Muscle layer of colon (tissue), 2 donors: ENCODE results near the gene FAM193B.

ENCODE experiments used
- H3K27ac ChIP-seq: one replicate; pipeline ENCODE4 v1.7.0; 2013; ENCODE audit warnings: low read depth, mild to moderate bottlenecking, low read length, moderate library complexity
- H3K27me3 ChIP-seq, 2 donors: one replicate each; pipeline ENCODE4 v1.7.0; 2013; ENCODE audit warnings: low read length in 2 of 2, mild to moderate bottlenecking in 2 of 2; ENCODE audit not compliant: insufficient read depth in 2 of 2, control insufficient read depth in 1 of 2
- H3K36me3 ChIP-seq: one replicate; pipeline ENCODE4 v1.7.0; 2013; ENCODE audit warnings: mild to moderate bottlenecking, low read length; ENCODE audit not compliant: insufficient read depth
- H3K4me1 ChIP-seq: one replicate; pipeline ENCODE4 v1.7.0; 2013; ENCODE audit warnings: mild to moderate bottlenecking, low read length; ENCODE audit not compliant: insufficient read depth
- H3K4me3 ChIP-seq, 2 donors: one replicate each; pipeline ENCODE4 v1.7.0; 2013; ENCODE audit warnings: low read length in 2 of 2, low read depth in 1 of 2, mild to moderate bottlenecking in 1 of 2, moderate library complexity in 1 of 2
- H3K9ac ChIP-seq: one replicate; pipeline ENCODE4 v1.7.0; 2013; ENCODE audit warnings: low read length
- H3K9me3 ChIP-seq: one replicate; pipeline ENCODE4 v1.7.0; 2013; ENCODE audit warnings: mild to moderate bottlenecking, low read length
- donor health status: abdominal sarcoma.
- donor health status: Adenocarcinoma of cecum.

Gene FAM193B

GRCh38 chr5:177595991-177596774, 41.8 kb upstream of the FAM193B start:
- H3K27me3 ChIP-seq = peaks cover 0 to under 1% of the 10 kb centered on the region in 2 donors
- no peak overlapping the region for H3K27ac ChIP-seq
- H3K36me3 ChIP-seq = peaks cover 34% of the 10 kb centered on the region
- no peaks in the 10 kb centered on the region for H3K9me3 ChIP-seq
- H3K9ac ChIP-seq = no peak overlapping the region
- peaks cover 28% of the 10 kb centered on the region for H3K4me1 ChIP-seq
- no peak overlapping the region for H3K4me3 ChIP-seq

- Histone ChIP-seq H3K27ac (no peak overlapping the region), H3K9me3 (no peaks in the 10 kb centered on the region), H3K4me3 (no peak overlapping the region), H3K4me1 (peaks cover 20% of the 10 kb centered on the region), H3K36me3 (peaks cover 34% of the 10 kb centered on the region), H3K27me3 (peaks cover 0 to 6% of the 10 kb centered on the region in 2 donors), H3K9ac (no peak overlapping the region)
These were observed 40.7 kb upstream of the FAM193B start for GRCh38 chr5:177595026-177595585.

GRCh38 chr5:177594071-177594470, 39.7 kb upstream of the FAM193B start:
- Histone ChIP-seq H3K4me3 (no peak overlapping the region), H3K27me3 (peaks cover 0 to 6% of the 10 kb centered on the region in 2 donors), H3K27ac (no peak overlapping the region), H3K36me3 (peaks cover 34% of the 10 kb centered on the region), H3K9me3 (no peaks in the 10 kb centered on the region), H3K4me1 (peaks cover 20% of the 10 kb centered on the region), H3K9ac (no peak overlapping the region)

- Histone ChIP-seq H3K9me3 (no peaks in the 10 kb centered on the region), H3K27me3 (peaks cover 0 to 6% of the 10 kb centered on the region in 2 donors), H3K4me1 (peaks cover 20% of the 10 kb centered on the region), H3K27ac (no peak overlapping the region), H3K4me3 (peak overlapping the region in 1 of 2 donors; percentile 92), H3K36me3 (peaks cover 34% of the 10 kb centered on the region), H3K9ac (no peak overlapping the region)
These were observed 39.1 kb upstream of the FAM193B start for GRCh38 chr5:177593511-177593910.

GRCh38 chr5:177592905-177593304, 38.5 kb upstream of the FAM193B start:
- Histone ChIP-seq H3K36me3 (peaks cover 34% of the 10 kb centered on the region), H3K4me3 (peak overlapping the region; percentile 88 to 92), H3K4me1 (peaks cover 20% of the 10 kb centered on the region), H3K9ac (peak overlapping the region; percentile 80), H3K27ac (peak overlapping the region; percentile 85), H3K9me3 (no peaks in the 10 kb centered on the region), H3K27me3 (peaks cover 0 to 6% of the 10 kb centered on the region in 2 donors)

GRCh38 chr5:177592010-177592834, 37.9 kb upstream of the FAM193B start, which contains the start of gene TMED9:
TMED9 (plus strand) TSS chr5:177592203; CDS start chr5:177592215, 12 bp downstream.
- peak within 1 kb of the TSS; percentile 85 for H3K27ac ChIP-seq
- H3K4me3 ChIP-seq = peak within 1 kb of the TSS; percentile 88 to 92
- H3K36me3 ChIP-seq = peaks cover 34% of the 10 kb centered on the region
- no peaks in the 10 kb centered on the region for H3K9me3 ChIP-seq
- peaks cover 0 to 6% of the 10 kb centered on the region in 2 donors for H3K27me3 ChIP-seq
- peak within 1 kb of the TSS; percentile 80 for H3K9ac ChIP-seq
- peaks cover 20% of the 10 kb centered on the region for H3K4me1 ChIP-seq

- Histone ChIP-seq H3K4me1 (peaks cover 20% of the 10 kb centered on the region), H3K27me3 (peaks cover 0 to 6% of the 10 kb centered on the region in 2 donors), H3K27ac (no peak overlapping the region), H3K36me3 (peaks cover 34% of the 10 kb centered on the region), H3K9me3 (no peaks in the 10 kb centered on the region), H3K4me3 (peak overlapping the region; percentile 88 to 92), H3K9ac (no peak overlapping the region)
These were observed 37.3 kb upstream of the FAM193B start for GRCh38 chr5:177591690-177592009.

GRCh38 chr5:177590406-177590805, 36.0 kb upstream of the FAM193B start:
- H3K4me1 ChIP-seq = peaks cover 20% of the 10 kb centered on the region
- H3K4me3 ChIP-seq = no peak overlapping the region
- H3K27me3 ChIP-seq = peaks cover 0 to 6% of the 10 kb centered on the region in 2 donors
- H3K9ac ChIP-seq = no peak overlapping the region
- no peaks in the 10 kb centered on the region for H3K9me3 ChIP-seq
- H3K36me3 ChIP-seq = peaks cover 24% of the 10 kb centered on the region
- H3K27ac ChIP-seq = no peak overlapping the region

GRCh38 chr5:177588413-177588909, 34.1 kb upstream of the FAM193B start:
- no peaks in the 10 kb centered on the region for H3K9me3 ChIP-seq
- no peak overlapping the region for H3K9ac ChIP-seq
- H3K27ac ChIP-seq = no peak overlapping the region
- H3K36me3 ChIP-seq = peaks cover 4% of the 10 kb centered on the region
- no peak overlapping the region for H3K4me3 ChIP-seq
- peaks cover 14% of the 10 kb centered on the region for H3K4me1 ChIP-seq
- peaks cover 0 to 6% of the 10 kb centered on the region in 2 donors for H3K27me3 ChIP-seq

- Histone ChIP-seq H3K27me3 (no peaks in the 10 kb centered on the region), H3K27ac (no peak overlapping the region), H3K9ac (no peak overlapping the region), H3K9me3 (no peaks in the 10 kb centered on the region), H3K36me3 (no peaks in the 10 kb centered on the region), H3K4me3 (no peak overlapping the region), H3K4me1 (no peaks in the 10 kb centered on the region)
These were observed 24.0 kb upstream of the FAM193B start for GRCh38 chr5:177578316-177578715.

- Histone ChIP-seq H3K27me3 (no peaks in the 10 kb centered on the region), H3K4me3 (no peak overlapping the region), H3K4me1 (no peaks in the 10 kb centered on the region), H3K9ac (no peak overlapping the region), H3K9me3 (no peaks in the 10 kb centered on the region), H3K36me3 (no peaks in the 10 kb centered on the region), H3K27ac (no peak overlapping the region)
These were observed 21.8 kb upstream of the FAM193B start for GRCh38 chr5:177576169-177576568.
